ENCODE results near the gene HIBCH. TPM values are rescaled to one million over a fixed set of nuclear protein-coding genes. Genes with fewer than 3 reads are reported as not detected.
"Not testable (repeated sequence)": the region's sequence is repeated elsewhere in the genome, so short reads cannot be mapped to it uniquely, and the experiment has no call there.

Gene HIBCH
- total RNA-seq, 2 experiments from 2014 or later: 26.6 to 30.3 TPM

DNA sequence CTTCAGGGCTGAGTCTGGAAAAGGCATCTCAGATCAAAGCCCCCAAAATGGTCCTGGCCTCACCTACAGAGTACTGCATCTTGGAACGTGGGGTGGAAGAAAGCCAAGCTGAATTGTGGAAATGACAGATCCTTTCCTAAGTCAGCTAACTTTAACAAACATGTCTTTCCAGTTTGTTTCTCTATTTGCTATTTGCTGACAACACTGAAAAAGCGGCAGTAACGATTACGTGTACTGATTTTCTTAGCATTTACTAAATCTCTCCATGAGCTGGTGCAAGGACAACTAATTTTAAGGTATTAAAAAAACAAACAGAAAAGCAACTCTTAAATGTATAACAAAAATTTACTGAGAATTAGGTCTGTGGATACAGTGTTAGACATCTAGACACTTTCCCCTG, 1.1 kb downstream of the HIBCH start:
- POLR2A ChIA-PET: interaction anchor here (1.9 kb wide), 1 partner anchor 25 kb away, joined by 8 read pairs; the partner anchor contains the start of gene INPP1
- CTCF ChIA-PET: no interaction called here

DNA sequence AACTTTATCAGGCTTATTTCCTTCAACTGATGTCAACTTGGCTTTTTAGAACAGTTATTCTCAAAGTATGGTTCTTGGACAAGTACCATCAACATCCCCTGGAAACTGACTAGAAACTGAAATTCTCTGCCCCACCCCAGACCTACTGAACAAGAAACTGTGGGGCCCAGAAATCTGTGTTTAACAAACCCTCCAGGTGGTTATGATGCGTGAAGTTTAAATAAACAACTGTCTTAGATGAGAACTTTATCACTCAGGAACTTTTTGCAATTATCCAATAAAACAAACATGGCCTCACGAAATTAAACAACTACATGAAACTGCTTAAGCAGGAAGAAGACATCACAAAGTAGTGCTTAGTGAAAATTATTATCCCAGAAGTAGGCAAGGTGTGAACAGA, 4.4 kb downstream of the HIBCH start:
- POLR2A ChIA-PET: no interaction called here
- CTCF ChIA-PET: interaction anchor here (0.6 to 1.0 kb wide), 2 partner anchors 28 to 1735 kb away, joined by 3 read pairs; partner anchors contain the start of gene INPP1

GRCh38 chr2:190313880-190314279, 5.7 kb downstream of the HIBCH start:
- CTCF ChIA-PET: no interaction called here
- POLR2A ChIA-PET: no interaction called here

DNA sequence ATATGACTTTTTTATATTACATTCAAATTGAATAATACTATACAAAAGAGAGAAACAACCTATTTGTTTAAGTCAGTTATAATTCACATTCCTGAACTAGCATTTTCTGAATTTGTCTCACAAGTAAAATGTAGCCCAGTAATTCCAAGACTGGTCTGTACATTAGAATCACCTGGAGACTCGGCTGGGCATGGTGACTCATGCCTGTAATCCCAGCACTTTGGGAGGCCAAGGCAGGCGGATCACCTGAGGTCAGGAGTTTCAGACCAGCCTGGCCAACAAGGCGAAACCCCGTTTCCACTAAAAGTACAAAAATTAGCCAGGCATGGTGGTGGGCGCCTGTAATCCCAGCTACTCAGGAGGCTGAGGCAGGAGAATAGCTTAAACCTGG, 7.0 kb downstream of the HIBCH start:
- POLR2A ChIA-PET: not testable (repeated sequence)
- CTCF ChIA-PET: interaction anchor here (0.7 to 1.6 kb wide), 2 partner anchors 224 to 226 kb away, joined by 3 read pairs; no protein-coding TSS in a partner anchor

- POLR2A ChIA-PET: no interaction called here
- CTCF ChIA-PET: interaction anchor here (0.7 to 1.6 kb wide), 2 partner anchors 223 to 225 kb away, joined by 3 read pairs; no protein-coding TSS in a partner anchor
Observed at GRCh38 chr2:190311893-190312634, 7.6 kb downstream of the HIBCH start.

DNA sequence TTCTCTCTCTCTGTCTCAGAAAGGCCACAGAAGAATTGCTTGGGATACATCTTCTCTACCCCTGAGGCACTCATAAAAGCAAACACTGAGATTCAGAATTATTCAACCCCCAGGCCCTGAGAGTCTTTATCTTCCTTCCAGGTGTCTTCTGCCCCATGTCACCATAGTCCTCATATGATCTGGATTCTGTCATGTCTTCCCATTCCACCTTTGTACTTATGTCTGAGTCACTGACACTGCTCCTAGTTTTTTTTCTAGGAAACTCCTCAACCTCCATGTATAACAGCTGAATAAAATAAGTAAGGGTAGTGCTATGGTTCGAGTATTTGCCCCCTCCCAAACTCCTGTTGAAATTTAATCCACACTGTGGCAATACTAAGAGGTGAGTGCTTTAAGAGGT, 11.6 kb downstream of the HIBCH start:
- ChIA-PET CTCF (no interaction called here), POLR2A (no interaction called here)

DNA sequence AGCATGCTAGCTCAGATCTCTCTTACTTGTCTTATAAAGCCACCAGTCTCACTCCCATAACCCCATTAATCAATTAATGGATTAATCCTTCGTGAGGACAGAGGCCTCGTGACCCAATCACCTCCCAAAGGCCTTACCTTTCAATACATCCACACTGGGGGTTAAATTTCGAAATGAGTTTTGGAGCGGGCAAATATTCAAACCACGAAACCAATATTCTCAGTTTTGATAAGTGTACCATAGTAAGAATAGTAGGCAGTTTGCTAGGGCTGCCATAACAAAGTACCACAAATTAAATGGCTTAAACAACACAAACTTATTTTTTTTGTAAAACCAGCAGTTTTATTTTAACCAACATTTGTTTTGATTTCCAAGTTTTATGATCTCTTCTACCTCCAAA, 15.2 kb downstream of the HIBCH start:
- ChIA-PET POLR2A (no interaction called here), CTCF (interaction anchor here (0.5 kb wide), 1 partner anchor 296 kb away, joined by 4 read pairs; no protein-coding TSS in a partner anchor)

GRCh38 chr2:190303647-190304046, 16.0 kb downstream of the HIBCH start:
- ChIA-PET POLR2A (interaction anchor here (1.6 kb wide), 1 partner anchor 16 kb away, joined by 3 read pairs; the partner anchor contains the start of gene HIBCH), CTCF (no interaction called here)

GRCh38 chr2:190302052-190302451, 17.6 kb downstream of the HIBCH start:
- CTCF ChIA-PET: no interaction called here
- POLR2A ChIA-PET: interaction anchor here (1.6 kb wide), 1 partner anchor 18 kb away, joined by 3 read pairs; the partner anchor contains the start of gene HIBCH

GRCh38 chr2:190301032-190301431, 18.6 kb downstream of the HIBCH start:
- CTCF ChIA-PET: no interaction called here
- POLR2A ChIA-PET: no interaction called here

DNA sequence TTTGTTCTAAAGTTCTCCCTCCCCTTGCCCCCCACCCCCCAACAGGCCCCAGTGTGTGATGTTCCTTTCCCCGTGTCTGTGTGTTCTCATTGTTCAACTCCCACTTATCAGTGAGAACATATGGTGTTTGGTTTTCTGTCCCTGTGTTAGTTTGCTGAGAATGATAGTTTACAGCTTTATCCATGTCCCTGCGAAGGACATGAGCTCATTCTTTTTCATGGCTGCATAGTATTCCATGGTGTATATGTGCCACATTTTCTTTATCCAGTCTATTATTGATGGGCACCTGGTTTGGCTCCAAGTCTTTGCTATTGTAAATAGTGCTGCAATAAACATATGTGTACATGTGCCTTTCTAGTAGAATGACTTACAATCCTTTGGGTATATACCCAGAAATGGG, 21.7 kb downstream of the HIBCH start:
- CTCF ChIA-PET, POLR2A ChIA-PET: not testable (repeated sequence)

DNA sequence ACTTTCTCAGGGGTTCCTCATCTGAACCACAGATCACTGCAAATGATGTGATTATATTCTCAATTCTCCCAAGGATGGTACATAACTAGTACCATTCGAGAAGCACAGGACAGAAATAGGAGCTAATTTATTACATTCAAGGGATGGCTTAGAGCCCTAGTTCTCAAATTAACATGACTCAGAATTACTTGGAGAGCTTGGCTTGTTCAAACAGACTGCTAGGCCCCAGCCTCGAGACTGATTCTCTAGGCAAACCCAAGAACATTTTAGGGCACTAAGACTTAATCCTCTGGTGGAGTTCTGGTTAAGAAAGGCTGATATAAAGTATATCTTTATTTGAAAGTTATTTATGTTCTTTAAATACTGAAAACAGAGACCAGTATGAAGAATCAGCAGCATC, 35.8 kb downstream of the HIBCH start:
- POLR2A ChIA-PET: no interaction called here
- CTCF ChIA-PET: no interaction called here

- POLR2A ChIA-PET: no interaction called here
- CTCF ChIA-PET: interaction anchor here (0.5 kb wide), 1 partner anchor 137 kb away, joined by 3 read pairs; no protein-coding TSS in a partner anchor
Observed at GRCh38 chr2:190280565-190281350, 38.9 kb downstream of the HIBCH start.

DNA sequence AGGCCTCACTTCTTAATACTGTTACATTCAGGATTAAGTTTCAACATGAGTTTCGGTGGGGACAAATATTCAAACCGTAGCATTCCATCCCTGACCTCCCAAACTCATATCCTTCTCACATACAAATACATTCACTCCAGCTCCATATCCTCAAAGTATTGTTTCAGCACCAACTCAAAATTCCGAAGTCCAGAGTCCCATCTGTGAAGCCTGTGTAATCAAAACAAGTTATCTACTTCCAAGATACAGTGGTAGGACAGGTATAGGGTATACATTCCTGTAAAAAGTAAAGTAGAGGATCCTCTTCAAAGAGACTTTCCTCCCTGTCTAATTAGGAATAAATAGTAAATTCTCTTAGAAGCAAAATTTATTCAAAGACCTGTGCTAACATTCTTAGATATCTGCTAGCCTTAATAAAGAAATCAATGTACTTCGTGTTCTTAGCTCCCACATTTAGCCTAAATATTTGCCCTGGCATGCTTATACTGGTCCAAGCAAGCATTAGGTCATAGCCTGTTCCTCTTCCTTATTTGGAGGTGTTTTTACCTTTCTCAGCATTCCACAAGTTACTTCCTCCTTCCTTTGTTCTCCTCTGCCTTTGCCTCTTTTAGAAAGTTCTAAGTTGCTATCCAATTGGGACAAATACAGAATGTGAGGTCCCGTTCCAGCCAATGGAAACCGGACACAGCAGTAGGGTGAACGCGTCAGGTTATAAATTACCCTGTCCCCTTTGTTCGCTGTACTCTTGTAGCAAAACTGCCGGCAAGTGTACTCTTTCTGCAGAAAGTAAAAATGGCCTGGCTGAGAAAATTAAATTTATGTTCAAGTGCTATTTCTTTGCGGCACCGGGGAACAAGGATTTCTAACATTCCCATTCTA, 40.1 kb downstream of the HIBCH start:
- CTCF ChIA-PET: not testable (repeated sequence)

DNA sequence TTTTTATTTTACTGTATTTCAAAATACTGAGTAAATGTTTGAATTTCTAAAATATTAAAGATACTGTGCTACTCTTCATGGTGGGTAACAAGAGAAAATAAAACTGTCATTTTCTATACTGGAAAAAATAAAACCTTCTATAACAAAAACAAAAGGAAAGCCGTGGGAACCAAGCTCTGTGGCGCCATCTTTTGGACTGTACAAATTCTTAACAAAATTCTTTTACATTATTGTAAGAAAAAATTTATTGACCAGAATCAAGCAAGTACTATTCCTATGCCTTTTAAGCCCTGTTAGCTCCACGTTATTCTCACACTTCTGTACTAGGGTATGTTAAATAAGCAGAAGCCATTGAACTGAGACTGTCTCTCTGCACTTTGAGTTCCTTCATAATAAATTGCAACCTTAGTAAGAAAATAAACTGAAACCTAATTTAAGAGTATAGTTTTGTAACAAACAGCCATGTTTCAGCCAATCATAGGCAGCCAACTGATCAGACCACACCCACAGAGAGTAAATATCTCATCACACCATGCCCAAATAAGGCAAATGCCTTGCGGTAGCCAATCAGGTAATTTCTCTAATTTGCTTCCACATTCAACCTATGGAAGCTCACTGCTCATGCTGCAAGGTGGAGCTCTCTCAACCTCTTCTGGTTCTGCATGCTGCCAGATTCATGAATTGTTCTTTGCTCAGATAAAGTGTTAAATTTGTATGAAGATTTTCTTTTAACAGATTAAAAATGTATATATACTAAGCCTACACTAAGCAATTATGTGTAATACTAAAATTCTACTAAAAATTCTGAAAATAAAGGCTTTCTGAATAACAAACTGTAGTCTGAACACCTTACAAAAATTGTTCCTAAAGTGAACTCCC, 42.2 kb downstream of the HIBCH start:
- ChIA-PET CTCF (interaction anchor here (1.1 to 2.2 kb wide), 3 partner anchors 10 to 197 kb away, joined by 3 to 6 read pairs (median 3); no protein-coding TSS in a partner anchor), POLR2A (no interaction called here)

More for the DNA sequence above, 40.1 kb downstream of the HIBCH start:
- POLR2A ChIA-PET: not testable (repeated sequence)

- ChIA-PET CTCF (no interaction called here), POLR2A (no interaction called here)
Observed at GRCh38 chr2:190272457-190272842, 47.2 kb downstream of the HIBCH start.

DNA sequence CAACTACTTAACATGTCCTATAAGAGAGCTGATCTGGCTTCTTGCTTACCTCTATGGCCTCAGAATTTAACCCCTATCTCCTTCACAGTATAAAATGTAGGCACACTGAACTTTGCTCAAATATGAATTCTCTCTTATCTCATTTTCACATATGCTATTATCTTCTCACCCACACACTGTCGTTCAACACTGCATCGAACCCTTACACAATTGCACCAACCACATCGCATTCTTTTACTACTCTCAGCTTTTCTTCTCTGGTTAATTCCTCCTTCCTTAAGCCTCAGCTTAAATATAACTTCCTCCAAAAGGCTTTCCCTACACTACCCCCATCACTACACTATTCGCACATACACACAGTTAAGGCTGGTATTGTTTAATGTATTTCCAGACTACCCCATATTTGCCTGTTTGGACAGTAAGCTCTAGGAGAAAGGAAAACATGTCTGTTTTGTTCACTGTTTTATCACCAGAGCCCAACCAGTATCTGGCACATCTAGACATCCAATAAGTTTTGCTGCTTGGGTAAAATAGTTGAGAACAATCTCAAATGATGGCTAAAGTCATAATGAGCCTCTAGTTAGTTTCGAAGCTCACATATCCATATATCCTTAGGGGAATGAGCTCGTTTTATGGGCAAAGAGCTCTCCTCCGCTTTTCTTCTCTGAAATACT, 47.7 kb downstream of the HIBCH start:
- POLR2A ChIA-PET: no interaction called here
- CTCF ChIA-PET: no interaction called here

DNA sequence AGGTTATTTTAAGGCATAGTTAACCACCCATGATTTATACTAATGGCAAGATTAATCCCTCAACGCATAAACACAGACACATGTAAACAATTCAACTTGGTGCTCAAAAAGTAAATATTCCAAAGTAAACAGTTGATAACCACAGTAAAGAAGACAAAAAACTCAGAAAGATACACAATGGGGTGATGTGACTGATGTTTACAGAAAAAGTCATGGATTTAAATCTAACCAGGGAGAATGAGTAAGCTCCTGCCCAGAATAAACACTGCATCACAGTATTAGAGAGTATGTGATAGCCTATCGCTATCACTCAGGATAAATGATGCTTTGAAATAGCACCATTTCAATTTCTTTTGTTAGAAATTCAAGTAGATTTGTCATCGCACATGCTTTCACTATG, 49.3 kb downstream of the HIBCH start:
- ChIA-PET CTCF (no interaction called here), POLR2A (no interaction called here)
